Prostate gland (tissue), 2 donors: Measurements from ENCODE around the gene OTX1.

Experiments used
- POLR2AphosphoS5 ChIP-seq: sonication (generic); formaldehyde crosslinking; IDR thresholded peaks from one replicate; pipeline ENCODE4 v1.6.1; 2017; ENCODE audit warnings: antibody characterized with exemption
- TF ChIP-seq, protein P1 (sequence below), 4 experiments: fragments of 200-600 bp in 2 of 4; fragments of 450-650 bp in 2 of 4; sonication (generic) in 2 of 4; IDR thresholded peaks; 1 replicate in 3 of 4; 2 replicates in 1 of 4; pipeline ENCODE4 v1.5.1; 2016 to 2019; ENCODE audit warnings: antibody characterized with exemption in 4 of 4, mild to moderate bottlenecking in 2 of 4, moderate library complexity in 2 of 4

DNA sequence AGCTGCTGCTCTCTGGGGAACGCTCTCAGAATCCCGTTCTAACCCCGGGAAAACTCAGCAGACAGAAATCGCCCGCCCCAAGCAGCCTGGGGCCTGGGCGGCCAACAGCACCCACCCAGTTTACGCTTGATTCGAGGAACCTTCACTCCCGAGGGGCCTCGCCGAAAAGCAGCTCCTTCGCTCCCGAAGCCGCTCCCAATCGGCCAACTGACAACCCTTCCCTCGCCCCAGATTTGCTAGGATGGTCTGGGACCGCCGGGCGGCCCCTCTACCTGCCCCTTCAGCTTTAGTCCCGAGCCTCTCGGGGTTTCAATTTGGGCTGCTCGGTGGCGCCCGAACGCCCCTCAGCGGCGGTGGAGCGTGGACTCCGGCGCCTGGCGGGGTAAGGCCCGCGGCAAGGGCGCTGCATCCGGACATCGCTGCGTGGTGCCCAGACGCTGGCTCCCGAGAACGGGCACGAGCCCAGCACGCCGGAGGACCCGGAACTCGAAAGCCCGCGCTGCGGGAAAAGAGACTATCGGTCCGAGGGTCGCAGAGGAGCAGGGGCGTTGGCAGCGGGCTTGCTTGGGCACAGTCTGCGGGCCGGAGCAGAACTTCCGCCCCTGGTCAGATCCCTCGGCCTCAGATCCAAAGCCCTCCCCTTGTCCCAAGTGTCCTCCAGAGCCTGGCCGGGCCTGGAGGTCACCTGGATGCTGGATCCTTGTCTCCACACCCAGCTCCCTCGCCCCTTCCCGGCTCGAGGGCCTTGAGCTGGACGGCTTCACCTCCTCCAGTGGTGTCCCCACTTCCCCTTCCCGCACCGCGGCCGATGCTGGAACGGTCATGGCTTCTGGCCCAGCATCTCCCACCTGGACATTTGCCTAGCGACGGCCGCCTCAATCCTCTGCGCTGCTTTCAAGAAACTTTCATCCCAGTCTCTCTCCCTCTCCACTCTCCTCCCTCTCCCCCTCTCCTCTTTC is 3.0 kb upstream of the OTX1 start:
- TF ChIP-seq, protein P1, sequence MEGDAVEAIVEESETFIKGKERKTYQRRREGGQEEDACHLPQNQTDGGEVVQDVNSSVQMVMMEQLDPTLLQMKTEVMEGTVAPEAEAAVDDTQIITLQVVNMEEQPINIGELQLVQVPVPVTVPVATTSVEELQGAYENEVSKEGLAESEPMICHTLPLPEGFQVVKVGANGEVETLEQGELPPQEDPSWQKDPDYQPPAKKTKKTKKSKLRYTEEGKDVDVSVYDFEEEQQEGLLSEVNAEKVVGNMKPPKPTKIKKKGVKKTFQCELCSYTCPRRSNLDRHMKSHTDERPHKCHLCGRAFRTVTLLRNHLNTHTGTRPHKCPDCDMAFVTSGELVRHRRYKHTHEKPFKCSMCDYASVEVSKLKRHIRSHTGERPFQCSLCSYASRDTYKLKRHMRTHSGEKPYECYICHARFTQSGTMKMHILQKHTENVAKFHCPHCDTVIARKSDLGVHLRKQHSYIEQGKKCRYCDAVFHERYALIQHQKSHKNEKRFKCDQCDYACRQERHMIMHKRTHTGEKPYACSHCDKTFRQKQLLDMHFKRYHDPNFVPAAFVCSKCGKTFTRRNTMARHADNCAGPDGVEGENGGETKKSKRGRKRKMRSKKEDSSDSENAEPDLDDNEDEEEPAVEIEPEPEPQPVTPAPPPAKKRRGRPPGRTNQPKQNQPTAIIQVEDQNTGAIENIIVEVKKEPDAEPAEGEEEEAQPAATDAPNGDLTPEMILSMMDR (IDR thresholded peaks at IDR 0.05) = no peak
- no peak for TF ChIP-seq POLR2AphosphoS5
